Upper lobe of left lung (tissue), 4 donors: ENCODE data around the gene KLF6.

Source experiments
- EP300 ChIP-seq, 4 donors: sonication (generic); formaldehyde crosslinking; IDR thresholded peaks; one replicate each; pipeline ENCODE4 v1.5.1; 2017; ENCODE audit warnings: antibody characterized with exemption in 4 of 4, control low read depth in 2 of 4
- POLR2A ChIP-seq, 4 donors: fragments of 450-650 bp; IDR thresholded peaks; one replicate each; pipeline ENCODE4 v1.5.1; 2016 to 2017; ENCODE audit warnings: antibody characterized with exemption in 4 of 4, mild to moderate bottlenecking in 2 of 4
- TF ChIP-seq, protein P1 (sequence below), 6 experiments: fragments of 450-650 bp in 4 of 6; fragments of 200-600 bp in 2 of 6; sonication (generic) in 2 of 6; IDR thresholded peaks; one replicate each; pipeline ENCODE4 v1.5.1; 2016 to 2019; ENCODE audit warnings: antibody characterized with exemption in 6 of 6

DNA sequence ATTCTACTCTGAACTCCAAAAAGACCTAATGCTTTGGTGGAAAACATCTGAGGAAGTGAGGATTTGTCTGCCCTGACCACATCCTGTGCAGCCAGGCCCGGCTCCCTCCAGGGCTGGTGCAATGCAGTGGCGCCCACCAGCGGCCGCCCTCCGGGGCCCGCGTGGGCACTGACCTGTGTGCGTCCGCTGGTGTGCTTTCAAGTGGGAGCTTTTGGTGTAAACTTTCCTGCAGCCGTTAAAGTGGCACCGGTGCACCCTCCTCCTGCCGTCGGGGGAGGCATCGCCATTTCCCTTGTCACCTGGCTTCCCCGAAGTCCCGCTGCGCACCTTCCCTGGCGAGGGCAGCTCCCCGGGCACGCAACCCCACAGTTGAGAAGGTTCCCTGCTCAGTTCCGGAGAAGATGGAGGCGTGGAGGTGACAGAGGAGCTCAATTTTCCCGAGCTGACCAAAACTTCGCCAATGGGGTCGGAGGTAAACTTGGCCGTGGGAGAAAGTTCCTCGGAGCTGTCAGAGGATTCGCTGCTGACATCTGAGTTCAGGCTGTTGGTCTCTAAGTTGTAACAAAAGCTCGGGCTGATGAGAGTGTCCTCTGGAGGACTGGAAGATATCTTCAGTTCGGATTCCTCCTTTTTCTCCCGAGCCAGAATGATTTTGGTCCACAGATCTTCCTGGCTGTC lies 3.4 kb downstream of the KLF6 start:
- TF ChIP-seq, protein P1, sequence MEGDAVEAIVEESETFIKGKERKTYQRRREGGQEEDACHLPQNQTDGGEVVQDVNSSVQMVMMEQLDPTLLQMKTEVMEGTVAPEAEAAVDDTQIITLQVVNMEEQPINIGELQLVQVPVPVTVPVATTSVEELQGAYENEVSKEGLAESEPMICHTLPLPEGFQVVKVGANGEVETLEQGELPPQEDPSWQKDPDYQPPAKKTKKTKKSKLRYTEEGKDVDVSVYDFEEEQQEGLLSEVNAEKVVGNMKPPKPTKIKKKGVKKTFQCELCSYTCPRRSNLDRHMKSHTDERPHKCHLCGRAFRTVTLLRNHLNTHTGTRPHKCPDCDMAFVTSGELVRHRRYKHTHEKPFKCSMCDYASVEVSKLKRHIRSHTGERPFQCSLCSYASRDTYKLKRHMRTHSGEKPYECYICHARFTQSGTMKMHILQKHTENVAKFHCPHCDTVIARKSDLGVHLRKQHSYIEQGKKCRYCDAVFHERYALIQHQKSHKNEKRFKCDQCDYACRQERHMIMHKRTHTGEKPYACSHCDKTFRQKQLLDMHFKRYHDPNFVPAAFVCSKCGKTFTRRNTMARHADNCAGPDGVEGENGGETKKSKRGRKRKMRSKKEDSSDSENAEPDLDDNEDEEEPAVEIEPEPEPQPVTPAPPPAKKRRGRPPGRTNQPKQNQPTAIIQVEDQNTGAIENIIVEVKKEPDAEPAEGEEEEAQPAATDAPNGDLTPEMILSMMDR (IDR thresholded peaks at IDR 0.05), result peak; percentile 37 to 76 (median 52)
- TF ChIP-seq POLR2A (IDR thresholded peaks at IDR 0.05), result peak in 1 of 4 donors; percentile 17
- no peak for TF ChIP-seq EP300 (IDR thresholded peaks at IDR 0.05)
